ENCODE measurements around the gene NCMAP.

The NCMAP gene

GRCh38 chr1:24636661-24637357 lies 80.9 kb downstream of the NCMAP start:
- no peak for DNase-seq

GRCh38 chr1:24639094-24639493 lies 83.2 kb downstream of the NCMAP start:
- no peak for DNase-seq

- DNase-seq: no peak
These were observed 84.0 kb downstream of the NCMAP start for GRCh38 chr1:24639881-24640280.

GRCh38 chr1:24640288-24640687 lies 84.4 kb downstream of the NCMAP start:
- no peak for DNase-seq

- peak; percentile 37 for DNase-seq
These were observed 85.8 kb downstream of the NCMAP start for GRCh38 chr1:24641646-24642151.

GRCh38 chr1:24642481-24643362 lies 86.8 kb downstream of the NCMAP start, which contains the start of gene SRRM1:
Gene SRRM1, plus strand, starts transcription at chr1:24643302. Its CDS starts 25 bp downstream, at chr1:24643327.
- DNase-seq: peak; percentile 100

- no peak for DNase-seq
These were observed 87.6 kb downstream of the NCMAP start for GRCh38 chr1:24643363-24644099.

GRCh38 chr1:24644100-24644384 lies 88.2 kb downstream of the NCMAP start:
- DNase-seq: no peak

GRCh38 chr1:24648919-24649318 lies 93.0 kb downstream of the NCMAP start:
- DNase-seq: no peak

GRCh38 chr1:24652382-24652781 lies 96.5 kb downstream of the NCMAP start:
- no peak for DNase-seq

GRCh38 chr1:24654010-24654409 lies 98.1 kb downstream of the NCMAP start:
- no peak for DNase-seq

- DNase-seq: no peak
These were observed 100.2 kb downstream of the NCMAP start for GRCh38 chr1:24656046-24656445.

- no peak for DNase-seq
These were observed 101.9 kb downstream of the NCMAP start for GRCh38 chr1:24657781-24658180.
